HFF-Myc (cell line): ENCODE data around the gene LARP4B.

ENCODE experiments used
- DNase-seq: peaks from one replicate; pipeline ENCODE4 v3.0.0-alpha.2; 2011; ENCODE audit warnings: low read depth; ENCODE audit errors: extremely low read depth
- H3K4me3 ChIP-seq: replicated peaks from 2 replicates; pipeline ENCODE4 v1.5.1; 2011; ENCODE audit warnings: low read depth, mild to moderate bottlenecking, control low read depth, low read length
- CTCF ChIP-seq: IDR thresholded peaks from 2 replicates; pipeline ENCODE4 v1.5.1; 2012; ENCODE audit warnings: mild to moderate bottlenecking, low read depth, low read length, control low read depth; ENCODE audit errors: missing control alignments

Gene LARP4B

GRCh38 chr10:926075-926698 lies 5.3 kb downstream of the LARP4B start:
- no peak for DNase-seq
- H3K4me3 ChIP-seq: no peak overlapping the region
- no peak for TF ChIP-seq CTCF

- TF ChIP-seq CTCF: no peak
- no peak for DNase-seq
- no peak overlapping the region for H3K4me3 ChIP-seq
Measured at GRCh38 chr10:924524-924859, 7.0 kb downstream of the LARP4B start.

GRCh38 chr10:923844-924523 lies 7.5 kb downstream of the LARP4B start:
- no peak overlapping the region for H3K4me3 ChIP-seq
- no peak for TF ChIP-seq CTCF
- no peak for DNase-seq

- no peak for DNase-seq
- TF ChIP-seq CTCF: no peak
Measured at GRCh38 chr10:921471-922414, 9.8 kb downstream of the LARP4B start.

GRCh38 chr10:920450-920849 lies 11.1 kb downstream of the LARP4B start:
- H3K4me3 ChIP-seq: no peak overlapping the region
- no peak for TF ChIP-seq CTCF
- DNase-seq: no peak

More at GRCh38 chr10:921471-922414, 9.8 kb downstream of the LARP4B start:
- no peak overlapping the region for H3K4me3 ChIP-seq

- TF ChIP-seq CTCF: no peak
- no peak overlapping the region for H3K4me3 ChIP-seq
- no peak for DNase-seq
Measured at GRCh38 chr10:919481-919880, 12.0 kb downstream of the LARP4B start.
